ENCODE data around the gene RNF223.

- TF ChIP-seq CTCF (IDR thresholded peaks at IDR 0.05) (peak; percentile 64 to 80 (median 77)), POLR2A (IDR thresholded peaks at IDR 0.05) (no peak), EP300 (IDR thresholded peaks at IDR 0.05) (no peak)
Measured at GRCh38 chr1:1033009-1033587, 41.0 kb downstream of the RNF223 start.

Data from tibial nerve (tissue), 4 donors.